Measurements from ENCODE around the gene ACSF2. TPM values are rescaled to one million over a fixed set of nuclear protein-coding genes. Genes with fewer than 3 reads are reported as not detected.

The ACSF2 gene
- total RNA-seq, 4 donors from 2014 or later: 40.8 to 121 (median 64.3) TPM

- intact Hi-C loops (cut with DNase I; ENCODE audit: low total_unique reads): no loop called here
- WGBS, 2 donors: 17 to 25% methylated on average over 3 of the region's 3 CpGs
- H3K4me3 ChIP-seq (ENCODE audit: low read depth, poor library complexity, severe bottlenecking): no peak overlapping the region
- TF ChIP-seq CTCF (IDR thresholded peaks at IDR 0.05): no peak
- TF ChIP-seq POLR2A (IDR thresholded peaks at IDR 0.05): no peak
- DNase-seq (ENCODE audit: low spot score in 2 of 2): no peak
Observed at GRCh38 chr17:50443505-50443974, 17.5 kb downstream of the ACSF2 start.

- TF ChIP-seq CTCF (IDR thresholded peaks at IDR 0.05) (no peak), POLR2A (IDR thresholded peaks at IDR 0.05) (no peak)
- H3K4me3 ChIP-seq (ENCODE audit: low read depth, poor library complexity, severe bottlenecking): no peak overlapping the region
- 72 to 73% methylated on average over 6 of the region's 6 CpGs for WGBS, 2 donors
- DNase-seq (ENCODE audit: low spot score in 2 of 2): no peak
- intact Hi-C loops (cut with DNase I; ENCODE audit: low total_unique reads): no loop called here
Observed at GRCh38 chr17:50444841-50445715, 19.1 kb downstream of the ACSF2 start.

GRCh38 chr17:50445730-50446325 is 19.8 kb downstream of the ACSF2 start:
- no peak overlapping the region for H3K4me3 ChIP-seq (ENCODE audit: low read depth, poor library complexity, severe bottlenecking)
- 20 to 32% methylated on average over 1 of the region's 1 CpG for WGBS, 2 donors
- intact Hi-C loops (cut with DNase I; ENCODE audit: low total_unique reads): no loop called here
- DNase-seq (ENCODE audit: low spot score in 2 of 2): no peak
- TF ChIP-seq POLR2A (IDR thresholded peaks at IDR 0.05) (no peak), CTCF (IDR thresholded peaks at IDR 0.05) (no peak)

- intact Hi-C loops (cut with DNase I; ENCODE audit: low total_unique reads): no loop called here
- no peak overlapping the region for H3K4me3 ChIP-seq (ENCODE audit: low read depth, poor library complexity, severe bottlenecking)
- no peak for DNase-seq (ENCODE audit: low spot score in 2 of 2)
- TF ChIP-seq POLR2A (IDR thresholded peaks at IDR 0.05) (no peak), CTCF (IDR thresholded peaks at IDR 0.05) (no peak)
- 69% methylated on average over 7 of the region's 7 CpGs for WGBS, 2 donors
Observed at GRCh38 chr17:50447870-50448595, 22.0 kb downstream of the ACSF2 start.

GRCh38 chr17:50448643-50449042 is 22.6 kb downstream of the ACSF2 start:
- no peak for TF ChIP-seq CTCF (IDR thresholded peaks at IDR 0.05)
- no peak for TF ChIP-seq POLR2A (IDR thresholded peaks at IDR 0.05)
- DNase-seq (ENCODE audit: low spot score in 2 of 2): no peak
- H3K4me3 ChIP-seq (ENCODE audit: low read depth, poor library complexity, severe bottlenecking): no peak overlapping the region
- WGBS, 2 donors: 60 to 86% methylated on average over 2 of the region's 2 CpGs
- intact Hi-C loops (cut with DNase I; ENCODE audit: low total_unique reads): no loop called here
